H9 (cell line): ENCODE measurements around the gene CD3G. TPM values are rescaled to one million over a fixed set of nuclear protein-coding genes. Genes with fewer than 3 reads are reported as not detected.

ENCODE experiments used
- DNase-seq: peaks from one replicate; pipeline ENCODE4 v3.0.0-alpha.2; 2017
- H2AFZ ChIP-seq: one replicate; pipeline ENCODE4 v1.6.1; 2013; ENCODE audit warnings: mild to moderate bottlenecking, low read length, control low read depth, moderate library complexity
- H2AK5ac ChIP-seq: 2 replicates; pipeline ENCODE4 v1.6.1; 2013; ENCODE audit warnings: low read length, control low read depth, mixed read lengths; ENCODE audit not compliant: insufficient read length
- H2BK120ac ChIP-seq: one replicate; pipeline ENCODE4 v1.6.1; 2013; ENCODE audit warnings: low read depth, mild to moderate bottlenecking, low read length, control low read depth, inconsistent platforms; ENCODE audit not compliant: poor library complexity, severe bottlenecking
- H2BK12ac ChIP-seq: 2 replicates; pipeline ENCODE4 v1.6.1; 2013; ENCODE audit warnings: low read length, control low read depth, mixed read lengths, low read depth; ENCODE audit not compliant: insufficient read length
- H2BK15ac ChIP-seq: 2 replicates; pipeline ENCODE4 v1.6.1; 2013; ENCODE audit warnings: low read depth, low read length, control low read depth
- H2BK20ac ChIP-seq: one replicate; pipeline ENCODE4 v1.6.1; 2013; ENCODE audit warnings: low read depth, mild to moderate bottlenecking, low read length, control low read depth, inconsistent platforms; ENCODE audit not compliant: poor library complexity, severe bottlenecking
- H2BK5ac ChIP-seq: 2 replicates; pipeline ENCODE4 v1.6.1; 2013; ENCODE audit warnings: low read length, control low read depth, mixed read lengths; ENCODE audit not compliant: insufficient read length
- H3K14ac ChIP-seq: 2 replicates; pipeline ENCODE4 v1.6.1; 2013; ENCODE audit warnings: low read length, control low read depth; ENCODE audit not compliant: insufficient read depth
- H3K18ac ChIP-seq: 2 replicates; pipeline ENCODE4 v1.6.1; 2013; ENCODE audit warnings: low read depth, mild to moderate bottlenecking, mixed read lengths, low read length, control low read depth; ENCODE audit not compliant: insufficient read length
- H3K23ac ChIP-seq: 2 replicates; pipeline ENCODE4 v1.6.1; 2013; ENCODE audit warnings: low read length, control low read depth, mixed read lengths, low read depth; ENCODE audit not compliant: insufficient read length
- H3K23me2 ChIP-seq: 2 replicates; pipeline ENCODE4 v1.6.1; 2013; ENCODE audit warnings: low read depth, mild to moderate bottlenecking, mixed read lengths, low read length, control low read depth; ENCODE audit not compliant: insufficient read length, poor library complexity, severe bottlenecking
- H3K27ac ChIP-seq: 2 replicates; pipeline ENCODE4 v1.5.1; 2013; ENCODE audit warnings: low read length, control low read depth, mixed read lengths, low read depth; ENCODE audit not compliant: insufficient read length
- H3K27me3 ChIP-seq: 2 replicates; pipeline ENCODE4 v1.6.1; 2013; ENCODE audit warnings: low read length, control low read depth, inconsistent platforms; ENCODE audit not compliant: insufficient read depth
- H3K4ac ChIP-seq: 2 replicates; pipeline ENCODE4 v1.6.1; 2013; ENCODE audit warnings: low read depth, mild to moderate bottlenecking, control low read depth, inconsistent platforms, low read length, moderate library complexity
- H3K4me1 ChIP-seq: 2 replicates; pipeline ENCODE4 v1.6.1; 2013; ENCODE audit warnings: low read length, control low read depth, inconsistent platforms; ENCODE audit not compliant: insufficient read depth
- H3K4me2 ChIP-seq: 2 replicates; pipeline ENCODE4 v1.6.1; 2013; ENCODE audit warnings: low read length, control low read depth, mixed read lengths; ENCODE audit not compliant: insufficient read length, insufficient read depth
- H3K56ac ChIP-seq: 2 replicates; pipeline ENCODE4 v1.6.1; 2013; ENCODE audit warnings: low read depth, mild to moderate bottlenecking, mixed read lengths, low read length, control low read depth; ENCODE audit not compliant: insufficient read length
- H3K79me1 ChIP-seq: 2 replicates; pipeline ENCODE4 v1.6.1; 2013; ENCODE audit warnings: low read depth, mild to moderate bottlenecking, moderate library complexity, low read length, control low read depth, inconsistent platforms; ENCODE audit not compliant: insufficient read depth, poor library complexity, severe bottlenecking
- H3K79me2 ChIP-seq: 2 replicates; pipeline ENCODE4 v1.6.1; 2013; ENCODE audit warnings: low read length, control low read depth, inconsistent platforms; ENCODE audit not compliant: insufficient read depth
- H3K9ac ChIP-seq: 2 replicates; pipeline ENCODE4 v1.6.1; 2013; ENCODE audit warnings: low read length, control low read depth, mixed read lengths; ENCODE audit not compliant: insufficient read length; ENCODE audit errors: extremely low read depth
- H3K9me3 ChIP-seq: one replicate; pipeline ENCODE4 v1.6.1; 2013; ENCODE audit warnings: low read depth, low read length, inconsistent platforms; ENCODE audit not compliant: control insufficient read depth
- H3T11ph ChIP-seq: one replicate; pipeline ENCODE4 v1.6.1; 2013; ENCODE audit warnings: mild to moderate bottlenecking, low read length, control low read depth, inconsistent platforms
- H4K20me1 ChIP-seq: one replicate; pipeline ENCODE4 v1.6.1; 2013; ENCODE audit not compliant: control insufficient read depth, insufficient read length, insufficient read depth
- H4K5ac ChIP-seq: 2 replicates; pipeline ENCODE4 v1.6.1; 2013; ENCODE audit warnings: low read depth, mild to moderate bottlenecking, mixed read lengths, low read length, control low read depth; ENCODE audit not compliant: insufficient read length
- H4K8ac ChIP-seq: replicated peaks from 2 replicates; pipeline ENCODE4 v1.6.1; 2013; ENCODE audit warnings: low read length, control low read depth, mixed read lengths, low read depth; ENCODE audit not compliant: insufficient read length
- H4K91ac ChIP-seq: 2 replicates; pipeline ENCODE4 v1.6.1; 2013; ENCODE audit warnings: low read depth, mild to moderate bottlenecking, moderate library complexity, mixed read lengths, low read length, control low read depth; ENCODE audit not compliant: insufficient read length
- H3K27ac Mint-ChIP-seq, 3 experiments: 2 replicates in 2 of 3; 3 replicates in 1 of 3; pipeline ENCODE4 v1.8.0; 2020 to 2021; ENCODE audit warnings: mixed read lengths in 3 of 3, mild to moderate bottlenecking in 1 of 3, moderate library complexity in 1 of 3
- H3K27me3 Mint-ChIP-seq: 2 replicates; pipeline ENCODE4 v1.8.0; 2021; ENCODE audit warnings: low read depth, mild to moderate bottlenecking, moderate library complexity, mixed read lengths
- H3K36me3 Mint-ChIP-seq, 3 experiments: 2 replicates in 2 of 3; 3 replicates in 1 of 3; pipeline ENCODE4 v1.8.0; 2020 to 2021; ENCODE audit warnings: low read depth in 3 of 3, mixed read lengths in 3 of 3; ENCODE audit not compliant: insufficient read depth in 1 of 3
- H3K4me1 Mint-ChIP-seq, 2 experiments: 2 replicates each; pipeline ENCODE4 v1.8.0; 2020; ENCODE audit warnings: mixed read lengths in 2 of 2
- H3K4me3 Mint-ChIP-seq, 2 experiments: 2 replicates in 1 of 2; 3 replicates in 1 of 2; pipeline ENCODE4 v1.8.0; 2020 to 2021; ENCODE audit warnings: mild to moderate bottlenecking in 2 of 2, mixed read lengths in 2 of 2, moderate library complexity in 1 of 2
- H3K9me3 Mint-ChIP-seq, 2 experiments: 2 replicates in 1 of 2; 3 replicates in 1 of 2; pipeline ENCODE4 v1.8.0; 2020; ENCODE audit warnings: mild to moderate bottlenecking in 2 of 2, mixed read lengths in 2 of 2, moderate library complexity in 1 of 2
- CTCF ChIP-seq: fragments of 200-600 bp; sonication (generic); conservative IDR thresholded peaks from 3 replicates; pipeline ENCODE4 v1.8.0; 2021; ENCODE audit warnings: antibody characterized with exemption, mild to moderate bottlenecking
- total RNA-seq: library from RNA; stranded (reverse); gene quantifications from 2 replicates; pipeline ENCODE4 v1.2.1, GENCODE V29; 2021

The CD3G gene
- total RNA-seq, 1 experiment from 2014 or later: not detected

DNA sequence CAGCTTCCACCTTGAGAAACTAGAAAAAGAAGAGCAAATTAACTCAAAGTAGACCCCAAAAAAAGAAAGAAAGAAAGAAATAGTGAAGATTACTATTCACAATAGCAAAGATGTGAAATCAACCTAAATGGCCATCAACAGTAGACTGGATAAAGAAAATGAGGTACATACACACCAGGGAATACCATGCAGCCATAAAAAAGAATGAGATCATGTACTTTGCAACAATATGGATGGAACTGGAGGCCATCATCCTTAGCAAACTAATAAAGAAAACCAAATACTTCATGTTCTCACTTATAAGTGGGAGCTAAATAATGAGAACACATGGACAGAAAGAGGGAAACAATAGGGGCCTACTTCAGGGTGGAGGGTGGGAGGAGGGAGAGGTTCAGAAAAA is 15.4 kb upstream of the CD3G start:
- Histone ChIP-seq H2AK5ac (no peak overlapping the region), H3K27ac (no peak overlapping the region), H2AFZ (no peak overlapping the region), H2BK15ac (no peak overlapping the region), H2BK20ac (no peak overlapping the region), H2BK12ac (no peak overlapping the region), H4K8ac (no peak overlapping the region), H3K27me3 (no peaks in the 10 kb centered on the region), H4K20me1 (no peaks in the 10 kb centered on the region), H4K5ac (no peak overlapping the region), H3K9me3 (no peaks in the 10 kb centered on the region), H3K56ac (no peak overlapping the region), H3K79me1 (no peaks in the 10 kb centered on the region), H3K9ac (no peak overlapping the region), H2BK5ac (no peak overlapping the region), H3K23me2 (no peaks in the 10 kb centered on the region), H3K4me1 (no peaks in the 10 kb centered on the region), H2BK120ac (no peak overlapping the region), H3K79me2 (no peaks in the 10 kb centered on the region), H3K14ac (no peak overlapping the region), H3K18ac (no peak overlapping the region), H3T11ph (no peak overlapping the region), H3K23ac (no peak overlapping the region), H3K4me2 (no peak overlapping the region), H3K4ac (no peak overlapping the region), H4K91ac (no peak overlapping the region)
- no peak for DNase-seq
- Mint-ChIP-seq H3K36me3 (peaks cover 0 to 2% (median 2%) of the 10 kb centered on the region in 3 experiments; a peak in 1 of 7 replicates), H3K27me3 (peaks cover 7% of the 10 kb centered on the region), H3K4me1 (no peaks in the 10 kb centered on the region), H3K4me3 (no peak overlapping the region), H3K9me3 (peaks cover 16 to 21% of the 10 kb centered on the region in 2 experiments), H3K27ac (no peak overlapping the region)
- no peak for TF ChIP-seq CTCF
